CD4-positive, alpha-beta T cell treated with Interleukin-12 subunit alpha and Interleukin-12 subunit beta, for 1 hour (primary cell): ENCODE results near the gene TTC21A.

Source experiments
- DNase-seq: peaks from one replicate; pipeline ENCODE4 v3.0.0-alpha.2; 2020

The TTC21A gene

GRCh38 chr3:39098473-39099000 is 8.9 kb upstream of the TTC21A start:
- no peak for DNase-seq

GRCh38 chr3:39099242-39099641 is 8.2 kb upstream of the TTC21A start:
- no peak for DNase-seq

- DNase-seq: no peak
Measured at GRCh38 chr3:39099738-39100499, 7.6 kb upstream of the TTC21A start.

- no peak for DNase-seq
Measured at GRCh38 chr3:39100500-39100886, 7.0 kb upstream of the TTC21A start.

- DNase-seq: peak; percentile 58
Measured at GRCh38 chr3:39101022-39101689, 6.3 kb upstream of the TTC21A start.

GRCh38 chr3:39102504-39103323 is 4.8 kb upstream of the TTC21A start:
- no peak for DNase-seq

- no peak for DNase-seq
Measured at GRCh38 chr3:39103324-39103693, 4.2 kb upstream of the TTC21A start.

- DNase-seq: no peak
Measured at GRCh38 chr3:39103791-39104552, 3.5 kb upstream of the TTC21A start.

- DNase-seq: no peak
Measured at GRCh38 chr3:39104961-39105686, 2.4 kb upstream of the TTC21A start.

GRCh38 chr3:39105687-39106063 is 1.8 kb upstream of the TTC21A start:
- no peak for DNase-seq

- DNase-seq: no peak
Measured at GRCh38 chr3:39106281-39106811, 1.1 kb upstream of the TTC21A start.

- peak; percentile 16 for DNase-seq
Measured at GRCh38 chr3:39106851-39107387, 561 bp upstream of the TTC21A start.

GRCh38 chr3:39108200-39108710 is 775 bp downstream of the TTC21A start:
- DNase-seq: peak; percentile 58

GRCh38 chr3:39109086-39109485 is 1.6 kb downstream of the TTC21A start:
- DNase-seq: no peak

GRCh38 chr3:39110041-39110639 is 2.7 kb downstream of the TTC21A start:
- no peak for DNase-seq

- DNase-seq: no peak
Measured at GRCh38 chr3:39112113-39112512, 4.6 kb downstream of the TTC21A start.

- DNase-seq: no peak
Measured at GRCh38 chr3:39112535-39112934, 5.1 kb downstream of the TTC21A start.

- DNase-seq: no peak
Measured at GRCh38 chr3:39113291-39113690, 5.8 kb downstream of the TTC21A start.

- DNase-seq: no peak
Measured at GRCh38 chr3:39114456-39114855, 7.0 kb downstream of the TTC21A start.

- DNase-seq: no peak
Measured at GRCh38 chr3:39115870-39116269, 8.4 kb downstream of the TTC21A start.

GRCh38 chr3:39118079-39118478 is 10.6 kb downstream of the TTC21A start:
- DNase-seq: no peak
